Aorta (tissue), 5 donors: ENCODE results near the gene FAM234A. TPM values are rescaled to one million over a fixed set of nuclear protein-coding genes. Genes with fewer than 3 reads are reported as not detected.
"Not testable (repeated sequence)": the region's sequence is repeated elsewhere in the genome, so short reads cannot be mapped to it uniquely, and the experiment has no call there.

Source experiments
- ATAC-seq: fragments of 200-7000 bp; cut with Tn5 transposase; one replicate; pipeline ENCODE4 v1.9.1; 2022; ENCODE audit warnings: moderate library complexity; ENCODE audit not compliant: low FRiP score
- DNase-seq, 2 donors: peaks; one replicate each; pipeline ENCODE4 v3.0.0-alpha.2; 2020
- H3K27ac ChIP-seq, 2 donors: one replicate each; pipeline ENCODE4 v1.5.1; 2013; ENCODE audit warnings: low read length in 2 of 2, mild to moderate bottlenecking in 2 of 2, moderate library complexity in 2 of 2, control low read depth in 1 of 2, inconsistent platforms in 1 of 2, low read depth in 1 of 2
- H3K27me3 ChIP-seq, 2 donors: one replicate each; pipeline ENCODE4 v1.6.1; 2013; ENCODE audit warnings: control low read depth in 1 of 2, low read length in 1 of 2, mild to moderate bottlenecking in 1 of 2, moderate library complexity in 1 of 2; ENCODE audit not compliant: insufficient read depth in 2 of 2, control insufficient read depth in 1 of 2
- H3K36me3 ChIP-seq, 2 donors: one replicate each; pipeline ENCODE4 v1.6.1; 2013; ENCODE audit warnings: control low read depth in 1 of 2, low read length in 1 of 2, mild to moderate bottlenecking in 1 of 2; ENCODE audit not compliant: insufficient read depth in 2 of 2, control insufficient read depth in 1 of 2
- H3K4me1 ChIP-seq, 2 donors: one replicate each; pipeline ENCODE4 v1.6.1; 2013; ENCODE audit warnings: low read length in 2 of 2, control low read depth in 1 of 2, mild to moderate bottlenecking in 1 of 2, moderate library complexity in 1 of 2; ENCODE audit not compliant: insufficient read depth in 2 of 2, control insufficient read depth in 1 of 2
- H3K4me3 ChIP-seq, 2 donors: one replicate each; pipeline ENCODE4 v1.5.1; 2013; ENCODE audit warnings: low read length in 2 of 2, control low read depth in 1 of 2, mild to moderate bottlenecking in 1 of 2
- H3K9me3 ChIP-seq: one replicate; pipeline ENCODE4 v1.6.1; 2013; ENCODE audit warnings: mild to moderate bottlenecking, low read length; ENCODE audit not compliant: control insufficient read depth
- WGBS, 2 donors: extraction: QIAGEN DNeasy Blood & Tissue Kit; methylation state at CpG; one replicate each; pipeline ENCODE4 v1.1.7; 2013; 5-methylcytosine and 5-hydroxymethylcytosine counted together
- intact Hi-C, 2 donors: fragments of 100-400 bp; cut with DNase I; formaldehyde crosslinking; loops; one replicate each; pipeline versions ENCODE4 v1.14.2 to v1.15.0; 2022
- polyA plus RNA-seq, 2 donors: library from polyadenylated mRNA; stranded (reverse); fragments of 200-250 nt; gene quantifications; one replicate each; pipeline ENCODE4 v1.2.3, GENCODE V29; 2013
- total RNA-seq, 2 donors: library from RNA; stranded (reverse); fragmentation: NEBNext Ultra II Directional; extraction: Animal tissue kit (Norgen Biotek cat#: 25700); gene quantifications; one replicate each; pipeline ENCODE4 v1.2.1, GENCODE V29; 2021
- donor health status: healthy with polysubstance abuse.
- donor health status: Bipolar disorder and iron deficiency.
- donor health status: DM: no; HTN: no; CAD: no.
- donor health status: DM: no; HTN: no; CAD: no.
- donor health status: DM: yes; HTN: yes; CAD: no.

Gene FAM234A
- total and polyA plus RNA-seq, 4 donors = 32.2 to 60.7 (median 55.5) TPM

GRCh38 chr16:265002-265529 is 30.4 kb downstream of the FAM234A start:
- Histone ChIP-seq H3K9me3 (no peaks in the 10 kb centered on the region), H3K4me1 (no peaks in the 10 kb centered on the region), H3K4me3 (no peak overlapping the region), H3K27ac (no peak overlapping the region), H3K36me3 (peaks cover 0 to 11% of the 10 kb centered on the region in 2 donors), H3K27me3 (no peaks in the 10 kb centered on the region)
- 90 to 92% methylated on average over 14 of the region's 14 CpGs for WGBS, 2 donors
- intact Hi-C loops = no loop called here
- ATAC-seq (no peak), DNase-seq (no peak)

DNA sequence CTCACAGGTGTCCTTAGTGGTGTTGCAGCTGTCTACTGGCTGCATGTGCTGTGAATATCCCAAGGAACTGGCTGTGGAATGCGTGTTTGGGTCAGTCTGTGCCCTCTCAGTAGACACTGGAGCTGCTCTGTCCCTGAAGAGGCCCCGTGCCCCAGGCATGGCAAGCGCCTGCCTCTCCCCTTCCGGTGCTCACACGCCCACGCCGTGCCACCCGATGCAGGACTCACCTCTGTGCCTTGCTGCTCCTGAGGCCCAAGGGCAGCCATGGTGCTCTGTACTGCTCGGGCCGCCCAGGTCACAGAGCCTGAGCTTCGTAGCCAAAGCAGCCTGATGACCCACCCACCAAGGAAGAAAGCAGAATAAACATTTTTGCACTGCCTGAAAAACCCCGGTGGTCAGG is 31.1 kb downstream of the FAM234A start:
- ATAC-seq = no peak

GRCh38 chr16:266258-267164 is 31.9 kb downstream of the FAM234A start:
- ATAC-seq = no peak

More for the DNA sequence above, 31.1 kb downstream of the FAM234A start:
- Histone ChIP-seq H3K4me1 (no peaks in the 10 kb centered on the region), H3K27ac (no peak overlapping the region), H3K4me3 (no peak overlapping the region), H3K9me3 (no peaks in the 10 kb centered on the region), H3K27me3 (no peaks in the 10 kb centered on the region), H3K36me3 (peaks cover 0 to 10% of the 10 kb centered on the region in 2 donors)
- DNase-seq = no peak
- WGBS, 2 donors = 77% methylated on average over 12 of the region's 12 CpGs
- intact Hi-C loops = no loop called here

GRCh38 chr16:267562-267961 is 32.9 kb downstream of the FAM234A start:
- intact Hi-C loops, H3K27me3 ChIP-seq, H3K27ac ChIP-seq, H3K36me3 ChIP-seq, H3K4me3 ChIP-seq, ATAC-seq, H3K9me3 ChIP-seq, H3K4me1 ChIP-seq, DNase-seq: not testable (repeated sequence)
- whole genome bisulfite sequencing, 2 donors = 85 to 89% methylated on average over 17 of the region's 17 CpGs

More at GRCh38 chr16:266258-267164, 31.9 kb downstream of the FAM234A start:
- peaks cover 0 to 10% of the 10 kb centered on the region in 2 donors for H3K36me3 ChIP-seq
- DNase-seq = no peak
- WGBS, 2 donors = 71 to 77% methylated on average over 25 of the region's 25 CpGs
- H3K4me1 ChIP-seq = no peaks in the 10 kb centered on the region
- H3K4me3 ChIP-seq = no peak overlapping the region
- no peaks in the 10 kb centered on the region for H3K9me3 ChIP-seq
- no peak overlapping the region for H3K27ac ChIP-seq
- H3K27me3 ChIP-seq = no peaks in the 10 kb centered on the region
- intact Hi-C loops = no loop called here

- Histone ChIP-seq H3K9me3 (no peaks in the 10 kb centered on the region), H3K27ac (no peak overlapping the region), H3K36me3 (peaks cover 0 to under 1% of the 10 kb centered on the region in 2 donors), H3K27me3 (no peaks in the 10 kb centered on the region), H3K4me3 (no peak overlapping the region), H3K4me1 (no peaks in the 10 kb centered on the region)
- 71 to 73% methylated on average over 40 of the region's 40 CpGs for WGBS, 2 donors
- intact Hi-C loops = no loop called here
- DNase-seq (peak in 1 of 2 donors; percentile 41), ATAC-seq (no peak)
These were observed 33.8 kb downstream of the FAM234A start for GRCh38 chr16:268141-269053.

- Histone ChIP-seq H3K27ac (no peak overlapping the region), H3K36me3 (no peaks in the 10 kb centered on the region), H3K4me1 (no peaks in the 10 kb centered on the region), H3K27me3 (no peaks in the 10 kb centered on the region), H3K9me3 (no peaks in the 10 kb centered on the region), H3K4me3 (no peak overlapping the region)
- intact Hi-C loops = no loop called here
- DNase-seq (no peak), ATAC-seq (no peak)
- WGBS, 2 donors = 82 to 87% methylated on average over 24 of the region's 24 CpGs
These were observed 34.6 kb downstream of the FAM234A start for GRCh38 chr16:269061-269796.

DNA sequence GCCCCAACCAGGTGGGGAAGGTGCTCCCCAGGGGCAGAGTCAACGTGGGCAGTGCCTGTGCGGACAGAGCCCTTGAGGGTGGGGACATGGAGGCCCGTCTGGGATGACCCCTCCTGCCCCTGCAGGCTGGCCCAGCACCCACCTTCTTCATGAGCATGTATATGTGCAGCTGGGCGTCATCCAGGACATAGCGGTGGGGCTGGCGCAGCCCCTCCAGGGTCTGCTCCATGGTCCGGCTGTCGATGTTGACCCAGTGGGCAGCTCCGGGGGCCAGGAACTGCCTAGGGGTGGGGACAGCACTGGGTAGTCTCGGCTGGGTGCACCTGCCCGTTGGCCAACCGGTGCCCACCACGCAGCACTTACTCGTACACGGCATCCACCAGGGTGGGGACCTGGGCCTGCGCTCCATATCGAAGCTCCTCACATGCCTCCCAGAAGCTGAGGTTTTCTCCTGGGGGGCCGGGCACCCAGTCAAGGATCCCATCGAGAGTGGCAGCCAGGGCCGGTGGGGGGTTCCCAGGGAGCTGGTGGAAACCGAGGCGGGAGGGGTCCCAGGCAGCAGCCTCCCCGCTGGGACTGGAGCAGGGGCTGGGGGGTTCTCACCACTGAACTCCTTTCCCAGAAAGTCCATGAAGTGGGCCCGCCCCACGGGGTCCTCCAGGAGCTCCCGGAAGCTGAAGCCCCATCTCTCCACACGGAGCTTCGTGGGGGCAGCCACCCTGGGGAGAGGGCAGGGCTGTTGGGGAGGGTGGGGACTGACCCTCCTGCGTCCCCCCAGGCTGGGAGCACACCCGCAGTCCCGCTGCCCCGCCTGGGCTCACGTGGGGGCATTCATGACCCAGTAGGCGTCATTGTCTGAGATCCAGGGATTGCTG is 36.0 kb downstream of the FAM234A start:
- Histone ChIP-seq H3K4me3 (no peak overlapping the region), H3K27ac (no peak overlapping the region), H3K36me3 (no peaks in the 10 kb centered on the region), H3K9me3 (no peaks in the 10 kb centered on the region), H3K27me3 (no peaks in the 10 kb centered on the region), H3K4me1 (no peaks in the 10 kb centered on the region)
- no peak for ATAC-seq
- intact Hi-C loops = no loop called here
- DNase-seq = peak in 1 of 2 donors; percentile 68
- 90 to 92% methylated on average over 34 of the region's 34 CpGs for WGBS, 2 donors
